Fibroblast of skin of right quadriceps (primary cell): Measurements from ENCODE around the gene CBLC.
A peak's percentile ranks its signal among the peaks of the same experiment; 100 is the strongest.

Experiments used
- DNase-seq: peaks from one replicate; pipeline ENCODE4 v3.0.0-alpha.2; 2013

Gene CBLC

GRCh38 chr19:44777715-44778347, at the start of gene CBLC:
Gene CBLC (plus strand): TSS chr19:44777890. CDS start chr19:44777932, 42 bp downstream.
- no peak for DNase-seq

GRCh38 chr19:44728178-44728577, 49.5 kb upstream of the CBLC start:
- no peak for DNase-seq

DNA sequence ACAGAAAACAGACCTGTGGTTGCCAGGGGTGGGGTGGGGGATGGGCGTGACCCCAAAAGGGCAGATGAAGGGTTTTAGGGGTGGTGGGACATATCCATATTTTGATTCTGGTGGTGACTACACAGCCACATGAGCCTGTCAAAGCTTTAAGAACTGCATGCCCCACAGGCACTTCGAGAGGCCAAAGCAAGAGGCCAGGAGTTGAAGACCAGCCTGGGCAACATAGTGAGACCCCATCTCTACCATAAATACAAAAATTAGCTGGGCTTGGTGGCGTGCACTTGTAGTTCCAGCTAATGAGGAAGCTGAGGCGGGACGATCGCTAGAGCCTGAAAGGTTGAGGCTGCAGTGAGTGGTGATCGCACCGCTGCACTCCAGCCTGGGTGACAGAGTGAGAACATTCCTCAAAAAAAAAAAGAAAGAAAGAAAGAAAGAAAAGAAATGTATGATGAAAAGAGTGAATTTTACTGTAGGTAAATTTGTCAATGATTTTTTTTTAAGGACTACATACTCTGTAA, 48.1 kb upstream of the CBLC start:
- DNase-seq, result no peak

GRCh38 chr19:44731081-44731480, 46.6 kb upstream of the CBLC start:
- no peak for DNase-seq

DNA sequence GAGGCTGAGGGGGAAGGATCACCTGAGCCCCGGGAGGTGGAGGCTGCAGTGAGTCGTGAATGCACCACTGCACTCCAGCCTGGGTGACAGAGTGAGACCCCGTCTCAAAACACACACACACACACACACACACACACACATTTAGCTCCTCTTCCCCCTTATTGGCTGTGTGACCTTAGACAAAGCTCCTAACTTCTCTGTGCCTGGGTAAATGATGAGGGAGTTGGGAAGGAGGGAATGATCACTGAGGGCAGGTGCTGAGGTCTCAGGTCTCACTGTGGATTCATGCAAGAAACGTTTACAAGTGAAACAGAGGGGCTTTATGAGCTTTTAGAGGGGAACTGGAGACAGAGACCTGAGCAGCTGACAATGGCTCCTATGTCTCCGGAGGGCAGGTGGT, 46.1 kb upstream of the CBLC start:
- DNase-seq, result no peak

DNA sequence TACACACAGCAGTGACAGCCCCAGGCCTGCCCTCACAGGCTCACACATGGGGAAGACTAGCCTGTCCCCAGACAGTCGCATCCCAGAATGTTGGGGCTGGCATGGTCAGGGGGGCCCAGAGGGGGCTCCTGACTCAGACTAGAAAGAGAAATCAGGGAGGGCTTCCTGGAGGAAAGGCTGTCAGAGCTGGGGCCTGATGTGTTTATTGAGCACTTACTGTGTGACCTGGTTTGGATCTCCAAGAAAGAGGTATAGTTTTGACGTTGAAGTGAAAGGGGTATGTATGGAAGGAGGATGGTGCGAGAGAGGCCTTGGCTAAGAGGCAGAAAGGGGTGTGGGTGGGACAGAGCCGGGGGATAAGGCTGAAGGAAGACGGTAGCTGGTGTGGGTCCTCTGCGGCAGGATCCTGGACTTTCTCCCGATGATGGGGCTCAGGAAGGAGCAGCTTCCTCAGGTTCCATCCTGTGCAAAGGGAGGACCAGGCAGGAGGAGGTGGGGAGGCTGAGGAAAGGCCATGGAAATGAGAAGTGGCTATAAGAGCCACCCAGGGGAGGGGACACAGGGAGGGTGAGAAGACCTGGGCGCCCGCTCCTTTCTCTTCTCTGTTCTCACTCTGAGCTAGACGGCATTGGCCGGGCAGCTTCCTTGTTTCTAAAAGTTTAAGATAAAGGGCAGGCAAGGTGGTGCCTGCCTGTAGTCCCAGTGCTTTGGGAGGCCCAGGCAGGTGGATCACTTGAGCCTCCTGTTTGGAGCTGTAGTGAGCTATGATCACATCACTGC, 45.3 kb upstream of the CBLC start:
- no peak for DNase-seq

DNA sequence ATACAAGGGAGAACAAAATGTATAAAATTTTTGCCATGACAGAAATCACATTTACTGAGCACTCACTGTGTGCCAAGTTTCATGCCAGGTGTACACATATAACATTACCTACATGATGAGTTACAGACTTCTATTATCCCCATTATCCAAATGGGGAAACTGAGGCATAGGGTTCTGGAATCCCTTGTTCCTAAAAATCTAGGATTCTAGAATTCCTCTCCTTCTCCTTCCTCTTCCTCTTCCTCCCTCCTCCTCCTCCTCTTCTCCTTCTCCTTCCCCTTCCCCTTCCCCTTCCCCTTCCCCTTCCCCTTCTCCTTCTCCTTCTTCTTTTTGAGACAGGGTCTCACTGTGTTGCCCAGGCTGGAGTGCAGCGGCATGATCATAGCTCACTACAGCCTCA, 43.3 kb upstream of the CBLC start:
- no peak for DNase-seq

GRCh38 chr19:44735011-44735410, 42.7 kb upstream of the CBLC start:
- DNase-seq, result no peak

DNA sequence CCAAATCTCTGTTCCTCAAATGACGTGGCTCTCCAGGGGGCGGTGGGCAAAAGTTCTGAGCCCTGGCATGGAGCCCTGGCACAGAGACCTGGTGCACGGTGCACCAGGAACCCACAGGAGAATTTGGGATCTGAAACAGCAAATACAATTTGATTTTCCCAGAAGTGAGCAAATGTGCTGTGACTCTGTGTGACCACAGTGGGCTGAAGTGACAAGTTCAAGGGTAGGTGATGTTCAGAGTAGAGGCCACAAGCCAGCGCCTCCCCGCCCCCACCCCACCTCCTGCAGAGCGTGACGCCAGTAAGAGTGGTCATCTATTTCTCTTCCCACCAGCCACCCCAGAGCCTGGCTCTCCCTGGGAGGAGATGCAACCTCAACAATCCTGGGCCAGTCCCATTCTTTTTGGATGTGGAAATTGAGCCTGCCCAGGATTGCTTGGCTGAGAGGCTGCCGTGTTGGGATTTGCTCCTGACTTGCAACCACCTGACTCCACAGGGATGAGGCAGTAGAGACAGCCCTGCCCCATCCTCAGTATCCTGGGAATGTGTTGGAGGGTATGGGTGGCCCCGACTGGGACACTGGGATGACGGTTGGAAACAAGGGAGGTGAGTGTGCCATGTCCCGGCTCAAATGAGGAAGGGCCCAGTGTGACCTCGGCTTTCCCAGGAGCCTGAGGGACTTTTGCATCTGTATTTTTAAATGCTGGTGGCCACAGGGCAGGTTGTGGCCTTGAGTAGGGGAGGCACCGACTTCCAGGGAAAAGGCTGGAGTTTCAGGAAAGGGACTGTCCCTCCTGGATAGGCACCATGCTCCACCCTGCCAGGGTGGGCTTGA, 40.2 kb upstream of the CBLC start:
- DNase-seq, result peak; percentile 46

DNA sequence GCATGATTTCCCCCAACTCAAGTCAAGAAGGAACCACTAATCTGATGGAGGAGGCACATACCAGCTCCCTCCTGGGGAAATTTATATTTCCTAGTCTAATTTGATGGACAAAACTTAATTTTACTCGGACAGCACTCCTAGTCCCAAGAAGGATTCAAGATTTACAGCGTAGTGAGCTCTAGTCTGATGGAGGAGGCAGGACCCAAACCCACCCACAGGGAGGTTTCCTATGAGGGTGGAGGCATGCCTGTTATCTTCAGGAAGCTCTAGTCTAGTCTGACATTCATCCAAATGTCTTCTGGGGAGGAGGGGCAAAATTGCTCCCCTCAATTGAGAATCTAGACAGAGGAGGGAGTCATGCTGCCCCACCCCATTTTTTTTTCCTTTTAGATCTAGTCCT, 39.6 kb upstream of the CBLC start:
- DNase-seq, result no peak

GRCh38 chr19:44738603-44739558, 38.8 kb upstream of the CBLC start:
- DNase-seq, result no peak

GRCh38 chr19:44740351-44740824, 37.3 kb upstream of the CBLC start:
- no peak for DNase-seq

DNA sequence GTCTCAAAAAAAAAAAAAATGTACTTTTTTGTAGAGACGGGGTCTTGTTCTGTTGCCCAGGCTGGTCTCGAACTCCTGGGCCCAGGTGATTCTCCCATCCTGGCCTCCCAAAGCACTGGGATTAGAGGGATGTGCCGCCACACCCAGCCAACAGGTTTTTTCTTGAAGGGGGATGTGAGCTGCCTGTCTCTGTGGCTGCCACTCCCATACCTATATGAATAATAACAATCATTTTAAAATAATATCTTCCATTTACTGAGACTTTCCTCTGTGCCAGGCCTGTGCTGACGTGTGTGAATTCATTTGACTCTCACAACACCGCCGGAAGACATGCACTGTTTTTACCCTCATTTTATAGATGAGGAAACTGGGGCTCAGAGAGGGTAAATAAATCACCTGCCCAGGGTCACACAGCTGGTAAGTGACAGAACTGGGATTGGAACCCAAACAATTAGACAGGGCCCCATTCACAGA, 36.4 kb upstream of the CBLC start:
- no peak for DNase-seq

- peak; percentile 100 for DNase-seq
Observed at GRCh38 chr19:44741841-44742329, 35.8 kb upstream of the CBLC start.

GRCh38 chr19:44742330-44743061, 35.2 kb upstream of the CBLC start:
- no peak for DNase-seq

GRCh38 chr19:44744871-44745332, 32.8 kb upstream of the CBLC start:
- no peak for DNase-seq

GRCh38 chr19:44745341-44745831, 32.3 kb upstream of the CBLC start:
- peak; percentile 88 for DNase-seq

- DNase-seq, result no peak
Observed at GRCh38 chr19:44745887-44746600, 31.6 kb upstream of the CBLC start.

DNA sequence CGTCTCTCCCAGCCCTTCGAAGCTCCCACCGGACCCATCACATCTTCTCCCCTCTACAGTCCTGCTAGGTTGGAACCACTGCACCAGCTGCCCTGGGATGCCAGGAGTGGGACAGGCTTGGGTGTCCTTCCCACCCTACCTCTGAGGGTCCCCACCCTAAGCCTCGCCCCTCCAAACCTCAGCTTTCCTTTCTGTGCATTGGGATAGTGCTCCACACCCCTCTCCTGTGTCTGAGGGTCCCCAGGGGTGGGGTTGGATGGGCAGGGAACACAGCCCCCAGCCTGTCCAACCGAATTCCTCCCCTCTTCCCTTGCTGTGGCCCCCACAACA, 31.1 kb upstream of the CBLC start:
- no peak for DNase-seq
